Astrocyte of the spinal cord (primary cell): ENCODE results near the gene RAB4A.

ENCODE experiments used
- DNase-seq: peaks from one replicate; pipeline ENCODE4 v3.0.0; 2011; ENCODE audit warnings: low read depth, low spot score
- H3K4me3 ChIP-seq: 2 replicates; pipeline ENCODE4 v1.5.1; 2011; ENCODE audit warnings: low read depth, mild to moderate bottlenecking, low read length, moderate library complexity
- in situ Hi-C: cut with HindIII; loops from 2 replicates; pipeline ENCODE4 v1.10.0; 2017; ENCODE audit warnings: low sequenced_read_pairs
- TF ChIP-seq, protein P1 (sequence below): IDR thresholded peaks from 2 replicates; pipeline ENCODE4 v1.5.1; 2012; ENCODE audit warnings: low read depth, mild to moderate bottlenecking, low read length, inconsistent platforms

RAB4A gene

DNA sequence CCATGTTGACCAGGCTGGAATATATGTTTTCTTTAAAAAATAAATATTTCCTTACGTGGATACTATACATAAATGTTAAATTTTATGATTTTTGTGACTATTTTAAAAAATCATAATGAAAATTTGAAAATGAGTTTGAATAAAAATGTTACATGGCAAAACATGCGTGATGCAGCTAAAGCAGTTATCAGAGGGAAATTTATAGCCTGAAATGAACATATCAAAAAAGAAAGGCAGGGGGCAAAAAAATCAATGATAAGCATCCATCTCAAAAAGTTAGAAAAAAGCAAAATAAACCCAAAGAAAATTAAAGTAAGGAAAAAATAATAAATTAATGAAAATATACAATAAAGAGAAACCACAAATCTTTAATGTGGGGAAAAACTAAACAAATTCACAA lies 63.4 kb downstream of the RAB4A start:
- TF ChIP-seq, protein P1, sequence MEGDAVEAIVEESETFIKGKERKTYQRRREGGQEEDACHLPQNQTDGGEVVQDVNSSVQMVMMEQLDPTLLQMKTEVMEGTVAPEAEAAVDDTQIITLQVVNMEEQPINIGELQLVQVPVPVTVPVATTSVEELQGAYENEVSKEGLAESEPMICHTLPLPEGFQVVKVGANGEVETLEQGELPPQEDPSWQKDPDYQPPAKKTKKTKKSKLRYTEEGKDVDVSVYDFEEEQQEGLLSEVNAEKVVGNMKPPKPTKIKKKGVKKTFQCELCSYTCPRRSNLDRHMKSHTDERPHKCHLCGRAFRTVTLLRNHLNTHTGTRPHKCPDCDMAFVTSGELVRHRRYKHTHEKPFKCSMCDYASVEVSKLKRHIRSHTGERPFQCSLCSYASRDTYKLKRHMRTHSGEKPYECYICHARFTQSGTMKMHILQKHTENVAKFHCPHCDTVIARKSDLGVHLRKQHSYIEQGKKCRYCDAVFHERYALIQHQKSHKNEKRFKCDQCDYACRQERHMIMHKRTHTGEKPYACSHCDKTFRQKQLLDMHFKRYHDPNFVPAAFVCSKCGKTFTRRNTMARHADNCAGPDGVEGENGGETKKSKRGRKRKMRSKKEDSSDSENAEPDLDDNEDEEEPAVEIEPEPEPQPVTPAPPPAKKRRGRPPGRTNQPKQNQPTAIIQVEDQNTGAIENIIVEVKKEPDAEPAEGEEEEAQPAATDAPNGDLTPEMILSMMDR, result no peak
- in situ Hi-C loops, result loop anchor here (25.0 kb wide), 1 partner anchor 103 kb away; the partner anchor contains the start of gene ACTA1
- no peak for DNase-seq
- no peak overlapping the region for H3K4me3 ChIP-seq

DNA sequence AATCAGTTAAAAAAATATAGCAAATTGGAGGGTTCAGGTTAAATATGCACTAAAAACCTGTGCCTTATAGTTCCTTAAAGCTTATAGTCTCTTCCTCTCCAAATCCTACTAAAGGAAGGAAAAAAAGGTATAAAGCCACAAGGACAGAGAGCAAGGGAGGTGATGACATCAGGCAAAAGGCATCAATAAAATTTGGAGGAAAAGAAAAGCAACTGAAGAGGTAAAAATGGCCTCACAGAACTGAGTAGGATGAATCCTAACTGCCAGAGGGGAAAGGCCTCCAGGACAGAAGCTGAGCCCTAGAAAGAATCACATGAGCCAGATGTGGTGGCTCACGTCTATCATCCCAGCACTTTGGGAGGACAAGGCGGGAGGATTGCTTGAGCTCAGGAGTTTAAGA lies 63.8 kb downstream of the RAB4A start:
- in situ Hi-C loops, result loop anchor here (25.0 kb wide), 1 partner anchor 103 kb away; the partner anchor contains the start of gene ACTA1
- TF ChIP-seq, protein P1, result no peak
- DNase-seq, result no peak
- H3K4me3 ChIP-seq, result no peak overlapping the region

DNA sequence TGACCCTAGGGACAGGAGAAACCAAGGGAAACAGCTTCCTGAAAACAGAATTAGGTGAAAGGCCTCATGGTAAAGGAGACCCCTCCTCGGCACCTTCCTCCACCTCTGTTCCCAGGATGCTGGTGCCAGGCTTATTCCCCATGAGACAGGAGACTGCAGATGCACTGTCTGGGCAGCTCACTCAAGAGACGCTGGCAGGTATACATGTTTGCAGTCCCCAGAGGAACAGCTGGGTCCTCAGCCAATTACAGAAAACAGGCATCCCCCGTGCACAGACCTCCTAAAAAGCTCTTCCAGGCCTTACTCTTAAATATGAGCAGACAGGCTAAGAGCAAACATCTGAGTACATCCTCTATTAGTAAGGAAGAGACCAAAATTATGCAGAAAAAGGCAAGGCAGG lies 65.4 kb downstream of the RAB4A start:
- DNase-seq, result no peak
- in situ Hi-C loops, result loop anchor here (25.0 kb wide), 1 partner anchor 101 kb away; the partner anchor contains the start of gene ACTA1
- H3K4me3 ChIP-seq, result no peak overlapping the region
- TF ChIP-seq, protein P1, result no peak

DNA sequence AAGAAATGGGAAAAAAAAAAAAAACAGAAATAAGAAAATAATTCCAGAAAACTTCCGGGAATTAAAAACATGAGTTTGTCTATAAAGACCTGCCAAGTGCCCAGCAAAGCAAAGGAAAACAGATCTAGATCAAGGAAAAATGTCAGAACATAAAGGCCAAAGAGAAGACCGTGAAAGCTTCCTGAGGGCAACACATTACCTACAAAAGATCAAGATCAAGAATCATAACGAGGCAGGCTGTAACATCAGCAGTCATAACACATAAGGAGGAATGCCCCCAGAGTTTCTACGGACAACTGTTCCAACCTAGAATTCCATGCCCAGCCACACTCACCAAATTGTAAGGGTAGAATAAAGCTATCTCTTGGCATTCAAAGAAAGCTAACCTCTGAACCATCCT lies 68.2 kb downstream of the RAB4A start:
- no peak overlapping the region for H3K4me3 ChIP-seq
- TF ChIP-seq, protein P1, result no peak
- DNase-seq, result no peak
- in situ Hi-C loops, result loop anchor here (25.0 kb wide), 1 partner anchor 98 kb away; the partner anchor contains the start of gene ACTA1

DNA sequence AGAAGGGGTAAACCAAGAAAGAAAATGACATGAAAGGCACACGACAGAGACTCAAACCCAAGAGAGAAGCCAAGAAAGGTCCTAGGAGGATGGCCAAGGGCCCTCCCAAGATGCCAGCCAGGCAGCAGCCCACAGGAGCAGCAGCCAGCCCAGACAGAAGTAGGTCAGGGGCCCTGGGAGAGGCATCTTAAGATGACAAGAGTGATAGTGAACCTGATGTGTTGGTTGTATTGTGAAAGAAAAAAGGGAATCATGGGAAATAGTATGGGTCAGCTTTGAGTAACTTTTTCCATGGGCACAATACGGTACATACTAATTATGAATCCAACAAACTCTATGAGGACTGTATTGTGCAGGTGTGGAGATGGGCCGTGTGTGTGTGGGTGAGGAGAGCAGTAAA lies 68.6 kb downstream of the RAB4A start:
- no peak for DNase-seq
- TF ChIP-seq, protein P1, result no peak
- H3K4me3 ChIP-seq, result no peak overlapping the region
- in situ Hi-C loops, result loop anchor here (25.0 kb wide), 1 partner anchor 98 kb away; the partner anchor contains the start of gene ACTA1

DNA sequence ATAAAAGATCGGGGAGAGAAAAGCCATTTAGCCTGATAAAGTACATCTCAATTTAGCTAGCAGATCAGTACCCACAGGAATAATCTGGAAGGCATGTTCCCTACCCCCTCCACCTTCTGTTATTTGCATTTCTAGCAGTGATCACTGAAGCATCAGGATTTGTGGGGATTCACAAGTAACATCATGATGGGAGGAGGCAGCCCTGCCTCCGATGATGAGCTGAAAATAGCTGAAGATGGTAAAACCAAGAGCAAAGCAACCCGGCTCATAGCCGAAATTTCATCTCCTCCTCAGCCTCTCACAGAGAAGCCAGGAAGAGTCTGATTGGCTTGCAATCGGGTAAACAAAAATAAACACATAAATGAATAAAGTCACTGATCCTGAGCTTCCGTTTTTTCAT lies 69.6 kb downstream of the RAB4A start:
- TF ChIP-seq, protein P1, result no peak
- no peak for DNase-seq
- in situ Hi-C loops, result loop anchor here (25.0 kb wide), 1 partner anchor 97 kb away; the partner anchor contains the start of gene ACTA1
- H3K4me3 ChIP-seq, result no peak overlapping the region
